Esophagus (tissue), 2 donors: ENCODE data around the gene LRRTM1. TPM values are rescaled to one million over a fixed set of nuclear protein-coding genes. Genes with fewer than 3 reads are reported as not detected.

Experiments used
- H3K27ac ChIP-seq, 2 donors: one replicate each; pipeline ENCODE4 v1.5.1; 2013; ENCODE audit warnings: low read depth in 2 of 2, mild to moderate bottlenecking in 2 of 2, inconsistent platforms in 1 of 2, low read length in 1 of 2, moderate library complexity in 1 of 2
- H3K27me3 ChIP-seq, 2 donors: one replicate each; pipeline ENCODE4 v1.6.1; 2013; ENCODE audit warnings: low read length in 2 of 2, control low read depth in 1 of 2, mild to moderate bottlenecking in 1 of 2; ENCODE audit not compliant: insufficient read depth in 2 of 2, control insufficient read depth in 1 of 2
- H3K36me3 ChIP-seq, 2 donors: one replicate each; pipeline ENCODE4 v1.6.1; 2013; ENCODE audit warnings: low read length in 1 of 2; ENCODE audit not compliant: control insufficient read depth in 2 of 2, insufficient read depth in 2 of 2
- H3K4me1 ChIP-seq, 2 donors: one replicate each; pipeline ENCODE4 v1.6.1; 2013; ENCODE audit warnings: low read length in 1 of 2; ENCODE audit not compliant: control insufficient read depth in 2 of 2, insufficient read depth in 2 of 2
- H3K4me3 ChIP-seq, 2 donors: one replicate each; pipeline ENCODE4 v1.5.1; 2013; ENCODE audit warnings: low read length in 2 of 2, mild to moderate bottlenecking in 2 of 2, low read depth in 1 of 2, moderate library complexity in 1 of 2
- H3K9me3 ChIP-seq, 2 donors: one replicate each; pipeline ENCODE4 v1.6.1; 2013; ENCODE audit warnings: mild to moderate bottlenecking in 2 of 2, low read depth in 1 of 2, low read length in 1 of 2, moderate library complexity in 1 of 2; ENCODE audit not compliant: control insufficient read depth in 2 of 2, insufficient read depth in 1 of 2
- WGBS, 2 donors: extraction: QIAGEN DNeasy Blood & Tissue Kit; methylation state at CpG; one replicate each; pipeline ENCODE4 v1.1.7; 2013; 5-methylcytosine and 5-hydroxymethylcytosine counted together
- polyA plus RNA-seq, 2 donors: library from polyadenylated mRNA; stranded (reverse); fragments of 200-250 nt; gene quantifications; one replicate each; pipeline ENCODE4 v1.2.3, GENCODE V29; 2013
- donor health status: healthy with polysubstance abuse.
- donor health status: Bipolar disorder and iron deficiency.

LRRTM1 gene
- polyA plus RNA-seq, 2 donors, result 0.16 TPM; not detected in 1

- Histone ChIP-seq H3K4me3 (no peak overlapping the region), H3K9me3 (peaks cover 0 to 2% of the 10 kb centered on the region in 2 donors), H3K27me3 (no peaks in the 10 kb centered on the region), H3K4me1 (no peaks in the 10 kb centered on the region), H3K27ac (no peak overlapping the region), H3K36me3 (no peaks in the 10 kb centered on the region)
These were observed 11.5 kb downstream of the LRRTM1 start for GRCh38 chr2:80293039-80293438.

DNA sequence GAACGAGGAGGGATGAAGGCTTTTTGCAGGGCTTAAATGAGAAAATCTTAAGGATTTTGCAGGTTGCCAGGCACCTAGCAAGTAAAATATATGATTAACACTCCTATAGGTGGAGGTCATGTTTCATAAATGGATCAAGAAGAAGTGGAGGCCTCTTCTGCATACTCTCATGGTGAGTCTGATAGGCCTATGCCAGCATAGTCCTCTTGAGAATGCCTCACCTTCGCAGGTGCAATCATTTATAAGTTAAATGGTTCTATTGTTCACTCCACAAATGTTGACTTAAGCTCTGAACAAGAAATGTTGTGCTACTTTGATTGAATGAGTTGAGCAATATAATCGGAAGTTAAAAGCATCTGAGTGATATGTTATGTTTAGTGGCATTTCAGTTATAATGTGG lies 12.1 kb downstream of the LRRTM1 start:
- no peaks in the 10 kb centered on the region for H3K4me1 ChIP-seq
- WGBS, 2 donors, result 53 to 63% methylated on average over 3 of the region's 3 CpGs
- no peaks in the 10 kb centered on the region for H3K27me3 ChIP-seq
- H3K4me3 ChIP-seq, result no peak overlapping the region
- H3K27ac ChIP-seq, result no peak overlapping the region
- peaks cover 0 to 2% of the 10 kb centered on the region in 2 donors for H3K9me3 ChIP-seq
- no peaks in the 10 kb centered on the region for H3K36me3 ChIP-seq

- Histone ChIP-seq H3K36me3 (no peaks in the 10 kb centered on the region), H3K4me1 (no peaks in the 10 kb centered on the region), H3K4me3 (no peak overlapping the region), H3K27ac (no peak overlapping the region), H3K9me3 (peaks cover 0 to 2% of the 10 kb centered on the region in 2 donors), H3K27me3 (no peaks in the 10 kb centered on the region)
- 37 to 56% methylated on average over 1 of the region's 1 CpG for WGBS, 2 donors
These were observed 12.9 kb downstream of the LRRTM1 start for GRCh38 chr2:80291656-80292055.

DNA sequence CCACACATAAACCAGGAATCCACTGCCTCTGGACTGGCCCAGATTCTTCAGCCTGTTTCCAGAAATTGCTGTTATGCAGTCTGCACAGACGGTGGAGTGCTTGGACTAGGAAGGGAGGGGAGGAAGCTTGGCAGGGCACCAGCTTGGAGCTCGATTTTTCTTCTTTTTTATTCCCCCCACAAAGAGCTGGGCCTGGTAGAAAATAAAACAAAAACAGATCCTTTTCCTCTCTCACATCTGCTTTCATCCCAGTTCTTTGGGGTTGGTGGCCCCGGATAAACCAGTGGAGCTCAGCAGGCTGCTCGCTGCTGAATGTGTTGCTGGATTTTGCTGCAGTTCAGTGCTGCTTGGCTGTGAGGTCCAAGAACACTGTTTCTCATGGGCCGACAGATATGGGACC lies 16.0 kb downstream of the LRRTM1 start:
- H3K4me1 ChIP-seq, result no peaks in the 10 kb centered on the region
- H3K36me3 ChIP-seq, result no peaks in the 10 kb centered on the region
- no peak overlapping the region for H3K27ac ChIP-seq
- no peaks in the 10 kb centered on the region for H3K27me3 ChIP-seq
- H3K9me3 ChIP-seq, result peaks cover 0 to 2% of the 10 kb centered on the region in 2 donors
- no peak overlapping the region for H3K4me3 ChIP-seq
- 39 to 40% methylated on average over 5 of the region's 5 CpGs for WGBS, 2 donors

GRCh38 chr2:80281049-80281448 lies 23.5 kb downstream of the LRRTM1 start:
- Histone ChIP-seq H3K27ac (no peak overlapping the region), H3K36me3 (no peaks in the 10 kb centered on the region), H3K9me3 (peaks cover 0 to 2% of the 10 kb centered on the region in 2 donors), H3K27me3 (no peaks in the 10 kb centered on the region), H3K4me1 (no peaks in the 10 kb centered on the region), H3K4me3 (no peak overlapping the region)
- 90 to 96% methylated on average over 1 of the region's 1 CpG for WGBS, 2 donors

GRCh38 chr2:80280598-80280997 lies 24.0 kb downstream of the LRRTM1 start:
- H3K27me3 ChIP-seq, result no peaks in the 10 kb centered on the region
- no peak overlapping the region for H3K4me3 ChIP-seq
- peaks cover 0 to 2% of the 10 kb centered on the region in 2 donors for H3K9me3 ChIP-seq
- no peaks in the 10 kb centered on the region for H3K4me1 ChIP-seq
- H3K27ac ChIP-seq, result no peak overlapping the region
- H3K36me3 ChIP-seq, result no peaks in the 10 kb centered on the region
- 95 to 96% methylated on average over 2 of the region's 2 CpGs for WGBS, 2 donors

- Histone ChIP-seq H3K27me3 (no peaks in the 10 kb centered on the region), H3K4me3 (no peak overlapping the region), H3K4me1 (no peaks in the 10 kb centered on the region), H3K36me3 (no peaks in the 10 kb centered on the region), H3K27ac (no peak overlapping the region), H3K9me3 (peaks cover 0 to 2% of the 10 kb centered on the region in 2 donors)
- WGBS, 2 donors, result 75 to 86% methylated on average over 5 of the region's 5 CpGs
These were observed 34.7 kb downstream of the LRRTM1 start for GRCh38 chr2:80269806-80270205.

DNA sequence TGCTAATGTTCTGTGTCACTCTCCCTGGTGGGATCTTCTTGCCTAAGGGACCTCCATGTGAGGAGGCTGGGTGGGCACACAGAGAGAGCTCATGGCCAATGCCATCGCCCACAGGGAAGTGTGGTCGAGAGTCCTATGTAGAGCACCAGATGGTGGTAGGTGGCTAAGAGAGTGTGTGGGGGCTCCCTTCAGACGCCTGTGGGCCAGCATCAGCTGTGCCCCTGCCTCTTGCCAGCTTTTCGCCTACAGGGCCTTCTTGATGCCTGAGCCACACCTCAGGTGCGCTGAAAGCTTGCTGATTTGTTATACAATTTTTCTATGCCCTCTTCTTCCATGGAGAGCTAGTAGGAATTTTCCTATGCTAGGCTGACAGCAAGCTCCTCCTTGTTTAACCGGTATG lies 38.3 kb downstream of the LRRTM1 start:
- no peak overlapping the region for H3K27ac ChIP-seq
- WGBS, 2 donors, result 82 to 83% methylated on average over 6 of the region's 6 CpGs

DNA sequence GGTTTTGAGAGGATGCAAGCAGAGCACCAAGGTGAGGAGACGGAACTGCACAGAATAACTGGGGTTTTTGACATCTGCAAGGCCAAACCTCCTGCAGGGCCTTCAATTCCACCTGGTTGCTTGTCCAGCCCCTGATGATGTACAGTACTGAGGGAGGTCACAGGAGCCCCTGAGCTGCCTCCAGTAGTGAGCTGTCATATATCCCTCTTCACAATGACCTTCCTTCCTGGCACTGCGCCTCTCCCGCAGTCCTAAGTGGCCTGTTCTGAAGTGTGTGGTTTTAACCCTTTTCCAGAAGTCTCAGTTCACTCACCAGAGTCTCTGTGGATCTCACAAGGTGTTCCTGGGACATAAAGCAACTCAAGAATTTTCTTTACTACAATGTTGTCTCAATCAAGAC lies 45.3 kb downstream of the LRRTM1 start:
- Histone ChIP-seq H3K4me1 (no peaks in the 10 kb centered on the region), H3K4me3 (no peak overlapping the region), H3K27me3 (no peaks in the 10 kb centered on the region), H3K27ac (no peak overlapping the region), H3K9me3 (no peaks in the 10 kb centered on the region), H3K36me3 (no peaks in the 10 kb centered on the region)
- 82 to 92% methylated on average over 3 of the region's 3 CpGs for WGBS, 2 donors

More for the DNA sequence above, 38.3 kb downstream of the LRRTM1 start:
- Histone ChIP-seq H3K9me3 (peaks cover 0 to 2% of the 10 kb centered on the region in 2 donors), H3K27me3 (no peaks in the 10 kb centered on the region), H3K4me3 (no peak overlapping the region), H3K4me1 (no peaks in the 10 kb centered on the region), H3K36me3 (no peaks in the 10 kb centered on the region)

DNA sequence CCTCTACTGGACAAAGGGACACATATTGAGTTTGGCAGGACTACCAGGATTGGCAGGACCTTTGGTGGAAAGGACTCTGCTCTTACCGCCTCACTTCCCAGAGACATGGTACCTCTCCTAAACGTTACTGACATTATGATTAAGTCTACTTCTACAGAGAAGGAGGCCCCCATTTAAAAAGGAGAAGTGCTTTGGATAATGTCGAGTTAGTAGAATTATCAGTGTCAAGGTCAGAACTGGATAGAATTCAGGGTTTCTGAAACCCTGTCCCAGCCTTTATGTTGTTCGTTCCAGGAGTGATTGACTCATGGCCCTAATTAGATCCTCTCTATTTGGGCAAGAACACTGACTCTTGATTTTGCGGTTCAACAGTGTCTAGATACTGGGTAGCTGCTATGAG lies 45.8 kb downstream of the LRRTM1 start:
- WGBS, 2 donors, result 84 to 89% methylated on average over 5 of the region's 5 CpGs
- no peaks in the 10 kb centered on the region for H3K9me3 ChIP-seq
- H3K27ac ChIP-seq, result no peak overlapping the region
- H3K27me3 ChIP-seq, result no peaks in the 10 kb centered on the region
- H3K4me3 ChIP-seq, result no peak overlapping the region
- H3K4me1 ChIP-seq, result no peaks in the 10 kb centered on the region
- H3K36me3 ChIP-seq, result no peaks in the 10 kb centered on the region
